ENCODE results near the gene CORO2A. TPM values are rescaled to one million over a fixed set of nuclear protein-coding genes. Genes with fewer than 3 reads are reported as not detected.

CORO2A gene
- total RNA-seq, 3 donors from 2014 or later = 1.4 to 7.2 (median 7.2) TPM

- no peak for TF ChIP-seq POLR2A (IDR thresholded peaks at IDR 0.05)
- no peak for TF ChIP-seq POLR2AphosphoS5 (IDR thresholded peaks at IDR 0.05)
- TF ChIP-seq CTCF (IDR thresholded peaks at IDR 0.05) = no peak
- Histone ChIP-seq H3K27me3 (no peaks in the 10 kb centered on the region), H3K27ac (no peak overlapping the region), H3K36me3 (no peaks in the 10 kb centered on the region), H3K4me1 (peaks cover 0 to 7% of the 10 kb centered on the region in 2 donors), H3K4me3 (no peak overlapping the region), H3K9me3 (no peaks in the 10 kb centered on the region)
- intact Hi-C loops (cut with DNase I; ENCODE audit: low total_unique reads) = no loop called here
- no peak for DNase-seq (ENCODE audit: low spot score in 2 of 2)
Observed at GRCh38 chr9:98187926-98188325, 4.5 kb downstream of the CORO2A start.

GRCh38 chr9:98186236-98186635 lies 6.2 kb downstream of the CORO2A start:
- no peaks in the 10 kb centered on the region for H3K9me3 ChIP-seq
- H3K27me3 ChIP-seq = no peaks in the 10 kb centered on the region
- intact Hi-C loops (cut with DNase I; ENCODE audit: low total_unique reads) = no loop called here
- H3K4me1 ChIP-seq = no peaks in the 10 kb centered on the region
- H3K36me3 ChIP-seq = no peaks in the 10 kb centered on the region
- DNase-seq (ENCODE audit: low spot score in 2 of 2) = no peak
- no peak overlapping the region for H3K27ac ChIP-seq
- H3K4me3 ChIP-seq = no peak overlapping the region
- TF ChIP-seq POLR2A (IDR thresholded peaks at IDR 0.05) (no peak), POLR2AphosphoS5 (IDR thresholded peaks at IDR 0.05) (no peak)

- Histone ChIP-seq H3K27ac (no peak overlapping the region), H3K36me3 (no peaks in the 10 kb centered on the region)
- no peak for DNase-seq (ENCODE audit: low spot score in 2 of 2)
Observed at GRCh38 chr9:98185611-98186171, 6.7 kb downstream of the CORO2A start.

GRCh38 chr9:98185021-98185567 lies 7.3 kb downstream of the CORO2A start:
- Histone ChIP-seq H3K36me3 (no peaks in the 10 kb centered on the region), H3K27ac (no peak overlapping the region), H3K9me3 (no peaks in the 10 kb centered on the region), H3K27me3 (no peaks in the 10 kb centered on the region), H3K4me3 (no peak overlapping the region), H3K4me1 (no peaks in the 10 kb centered on the region)
- DNase-seq (ENCODE audit: low spot score in 2 of 2) = no peak
- no peak for TF ChIP-seq CTCF (IDR thresholded peaks at IDR 0.05)
- no peak for TF ChIP-seq POLR2AphosphoS5 (IDR thresholded peaks at IDR 0.05)
- no peak for TF ChIP-seq POLR2A (IDR thresholded peaks at IDR 0.05)
- intact Hi-C loops (cut with DNase I; ENCODE audit: low total_unique reads) = no loop called here

More at GRCh38 chr9:98185611-98186171, 6.7 kb downstream of the CORO2A start:
- Histone ChIP-seq H3K9me3 (no peaks in the 10 kb centered on the region), H3K4me1 (no peaks in the 10 kb centered on the region), H3K4me3 (no peak overlapping the region), H3K27me3 (no peaks in the 10 kb centered on the region)
- TF ChIP-seq POLR2AphosphoS5 (IDR thresholded peaks at IDR 0.05) (no peak), CTCF (IDR thresholded peaks at IDR 0.05) (no peak), POLR2A (IDR thresholded peaks at IDR 0.05) (no peak)
- intact Hi-C loops (cut with DNase I; ENCODE audit: low total_unique reads) = no loop called here

- H3K36me3 ChIP-seq = no peaks in the 10 kb centered on the region
- intact Hi-C loops (cut with DNase I; ENCODE audit: low total_unique reads) = no loop called here
- H3K27ac ChIP-seq = no peak overlapping the region
- H3K4me3 ChIP-seq = no peak overlapping the region
- no peaks in the 10 kb centered on the region for H3K9me3 ChIP-seq
- no peak for TF ChIP-seq POLR2AphosphoS5 (IDR thresholded peaks at IDR 0.05)
- no peak for TF ChIP-seq CTCF (IDR thresholded peaks at IDR 0.05)
- TF ChIP-seq POLR2A (IDR thresholded peaks at IDR 0.05) = no peak
- no peaks in the 10 kb centered on the region for H3K27me3 ChIP-seq
- no peak for DNase-seq (ENCODE audit: low spot score in 2 of 2)
- no peaks in the 10 kb centered on the region for H3K4me1 ChIP-seq
Observed at GRCh38 chr9:98184326-98184725, 8.1 kb downstream of the CORO2A start.
